Measurements from ENCODE around the gene SREK1IP1. TPM values are rescaled to one million over a fixed set of nuclear protein-coding genes. Genes with fewer than 3 reads are reported as not detected.
A peak's percentile ranks its signal among the peaks of the same experiment; 100 is the strongest.

Gene SREK1IP1
- total RNA-seq, 1 experiment from 2014 or later, result 16.4 TPM

DNA sequence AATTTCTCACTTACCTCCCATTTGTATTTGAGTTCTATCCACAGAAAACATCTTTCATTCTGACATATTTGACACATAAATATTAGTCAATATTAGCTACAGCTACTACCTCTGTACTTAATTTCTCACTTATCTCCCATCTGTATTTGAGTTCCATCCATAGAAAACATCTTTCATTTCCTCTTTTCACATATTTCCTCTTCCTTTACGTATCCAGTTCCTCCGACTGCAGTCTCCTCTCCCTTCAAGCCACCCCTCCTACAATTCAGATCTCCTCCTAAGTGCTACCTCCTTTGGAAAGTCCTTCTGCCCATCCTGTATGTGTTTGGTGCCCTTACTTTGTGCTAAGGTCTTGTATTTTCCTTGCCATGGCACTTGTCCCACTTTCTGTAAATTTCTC, 1.6 kb downstream of the SREK1IP1 start:
- CTCF ChIA-PET, result no interaction called here
- Mint-ChIP-seq H3K27ac (ENCODE audit: unreplicated experiment) (peak overlapping the region; percentile 57), H3K4me1 (ENCODE audit: low read depth, unreplicated experiment) (peaks cover 33% of the 10 kb centered on the region), H3K27me3 (ENCODE audit: unreplicated experiment) (no peaks in the 10 kb centered on the region), H3K9me3 (ENCODE audit: low read depth, unreplicated experiment) (no peaks in the 10 kb centered on the region), H3K36me3 (ENCODE audit: insufficient read depth, unreplicated experiment) (peaks cover 27% of the 10 kb centered on the region), H3K4me3 (ENCODE audit: low read depth, unreplicated experiment) (peak overlapping the region; percentile 97)
- intact Hi-C loops (cut with micrococcal nuclease; ENCODE audit: unreplicated experiment), result no loop called here
- BruUV-seq (replicated peaks), result no TSS peak
- TF ChIP-seq, protein P1, sequence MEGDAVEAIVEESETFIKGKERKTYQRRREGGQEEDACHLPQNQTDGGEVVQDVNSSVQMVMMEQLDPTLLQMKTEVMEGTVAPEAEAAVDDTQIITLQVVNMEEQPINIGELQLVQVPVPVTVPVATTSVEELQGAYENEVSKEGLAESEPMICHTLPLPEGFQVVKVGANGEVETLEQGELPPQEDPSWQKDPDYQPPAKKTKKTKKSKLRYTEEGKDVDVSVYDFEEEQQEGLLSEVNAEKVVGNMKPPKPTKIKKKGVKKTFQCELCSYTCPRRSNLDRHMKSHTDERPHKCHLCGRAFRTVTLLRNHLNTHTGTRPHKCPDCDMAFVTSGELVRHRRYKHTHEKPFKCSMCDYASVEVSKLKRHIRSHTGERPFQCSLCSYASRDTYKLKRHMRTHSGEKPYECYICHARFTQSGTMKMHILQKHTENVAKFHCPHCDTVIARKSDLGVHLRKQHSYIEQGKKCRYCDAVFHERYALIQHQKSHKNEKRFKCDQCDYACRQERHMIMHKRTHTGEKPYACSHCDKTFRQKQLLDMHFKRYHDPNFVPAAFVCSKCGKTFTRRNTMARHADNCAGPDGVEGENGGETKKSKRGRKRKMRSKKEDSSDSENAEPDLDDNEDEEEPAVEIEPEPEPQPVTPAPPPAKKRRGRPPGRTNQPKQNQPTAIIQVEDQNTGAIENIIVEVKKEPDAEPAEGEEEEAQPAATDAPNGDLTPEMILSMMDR (IDR thresholded peaks at IDR 0.05; ENCODE audit: unreplicated experiment), result no peak
- DNase-seq, result no peak

- DNase-seq, result peak; percentile 18
- TF ChIP-seq, protein P1 (IDR thresholded peaks at IDR 0.05; ENCODE audit: unreplicated experiment), result no peak
- CTCF ChIA-PET, result interaction anchor here (0.7 kb wide), 1 partner anchor 107 kb away, joined by 3 read pairs; no protein-coding TSS in a partner anchor
- Mint-ChIP-seq H3K4me3 (ENCODE audit: low read depth, unreplicated experiment) (peak overlapping the region; percentile 8), H3K36me3 (ENCODE audit: insufficient read depth, unreplicated experiment) (peaks cover 27% of the 10 kb centered on the region), H3K27me3 (ENCODE audit: unreplicated experiment) (no peaks in the 10 kb centered on the region), H3K4me1 (ENCODE audit: low read depth, unreplicated experiment) (peaks cover 33% of the 10 kb centered on the region), H3K9me3 (ENCODE audit: low read depth, unreplicated experiment) (no peaks in the 10 kb centered on the region), H3K27ac (ENCODE audit: unreplicated experiment) (peak overlapping the region; percentile 12)
- intact Hi-C loops (cut with micrococcal nuclease; ENCODE audit: unreplicated experiment), result no loop called here
- BruUV-seq (replicated peaks), result no TSS peak
These were observed 2.5 kb downstream of the SREK1IP1 start for GRCh38 chr5:64765804-64766504.

DNA sequence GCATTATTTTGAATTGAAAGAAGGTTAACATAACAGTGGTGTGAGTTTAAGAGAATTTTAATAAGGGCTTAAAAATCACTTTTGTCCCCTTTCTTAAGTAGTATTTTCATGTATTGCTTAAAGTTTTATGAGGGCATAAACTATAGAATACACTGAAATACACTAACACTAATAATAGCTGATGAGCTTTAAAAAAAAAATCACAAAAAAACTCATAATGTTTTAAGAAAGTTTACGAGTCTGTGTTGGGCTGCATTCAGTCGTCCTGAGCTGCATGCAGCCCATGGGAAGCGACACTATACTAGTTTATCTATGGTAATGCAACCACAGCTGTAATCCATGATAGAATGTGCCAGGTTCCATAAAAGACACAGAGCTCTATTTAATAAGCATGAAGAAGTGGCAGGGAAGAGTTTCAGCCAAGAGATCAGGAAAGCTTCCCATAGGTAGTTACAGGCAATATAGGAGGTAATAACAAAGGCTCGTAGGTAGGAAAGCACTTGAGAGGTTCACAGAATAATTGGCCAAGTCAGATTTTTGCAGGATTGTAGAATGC, 4.5 kb downstream of the SREK1IP1 start:
- H3K27ac Mint-ChIP-seq (ENCODE audit: unreplicated experiment), result no peak overlapping the region
- DNase-seq, result no peak
- BruUV-seq (replicated peaks), result no TSS peak
- TF ChIP-seq, protein P1 (IDR thresholded peaks at IDR 0.05; ENCODE audit: unreplicated experiment), result no peak
- no peaks in the 10 kb centered on the region for H3K9me3 Mint-ChIP-seq (ENCODE audit: low read depth, unreplicated experiment)
- H3K36me3 Mint-ChIP-seq (ENCODE audit: insufficient read depth, unreplicated experiment), result peaks cover 20% of the 10 kb centered on the region
- peaks cover 20% of the 10 kb centered on the region for H3K4me1 Mint-ChIP-seq (ENCODE audit: low read depth, unreplicated experiment)
- CTCF ChIA-PET, result no interaction called here
- no peaks in the 10 kb centered on the region for H3K27me3 Mint-ChIP-seq (ENCODE audit: unreplicated experiment)
- intact Hi-C loops (cut with micrococcal nuclease; ENCODE audit: unreplicated experiment), result no loop called here
- no peak overlapping the region for H3K4me3 Mint-ChIP-seq (ENCODE audit: low read depth, unreplicated experiment)

GRCh38 chr5:64759960-64760660, 8.4 kb downstream of the SREK1IP1 start:
- intact Hi-C loops (cut with micrococcal nuclease; ENCODE audit: unreplicated experiment), result no loop called here
- TF ChIP-seq, protein P1 (IDR thresholded peaks at IDR 0.05; ENCODE audit: unreplicated experiment), result no peak
- DNase-seq, result no peak
- BruUV-seq (replicated peaks), result no TSS peak
- Mint-ChIP-seq H3K4me3 (ENCODE audit: low read depth, unreplicated experiment) (no peak overlapping the region), H3K9me3 (ENCODE audit: low read depth, unreplicated experiment) (no peaks in the 10 kb centered on the region), H3K27me3 (ENCODE audit: unreplicated experiment) (no peaks in the 10 kb centered on the region), H3K4me1 (ENCODE audit: low read depth, unreplicated experiment) (no peaks in the 10 kb centered on the region), H3K27ac (ENCODE audit: unreplicated experiment) (no peak overlapping the region), H3K36me3 (ENCODE audit: insufficient read depth, unreplicated experiment) (peaks cover 5% of the 10 kb centered on the region)
- CTCF ChIA-PET, result no interaction called here
